Gastroesophageal sphincter (tissue), 4 donors: Measurements from ENCODE around the gene LDAH. TPM values are rescaled to one million over a fixed set of nuclear protein-coding genes. Genes with fewer than 3 reads are reported as not detected.
A peak's percentile ranks its signal among the peaks of the same experiment; 100 is the strongest.

Experiments
- ATAC-seq: fragments of 150-250 bp; one replicate; pipeline ENCODE4 v1.9.1; 2016; ENCODE audit warnings: mild to moderate bottlenecking, moderate library complexity
- H3K27ac ChIP-seq, 4 donors: fragments of 200-600 bp; sonication (generic) in 3 of 4; 1 replicate in 3 of 4; 2 replicates in 1 of 4; pipeline ENCODE4 v1.5.1; 2016 to 2019
- H3K27me3 ChIP-seq: fragments of 200-600 bp; sonication (generic); one replicate; pipeline ENCODE4 v1.5.1; 2019
- H3K36me3 ChIP-seq, 2 donors: fragments of 200-600 bp; sonication (generic); one replicate each; pipeline ENCODE4 v1.5.1; 2019; ENCODE audit warnings: control low read depth in 1 of 2
- H3K4me1 ChIP-seq, 3 donors: fragments of 200-600 bp; sonication (generic); 1 replicate in 2 of 3; 2 replicates in 1 of 3; pipeline ENCODE4 v1.5.1; 2016 to 2019; ENCODE audit warnings: control low read depth in 2 of 3
- H3K4me3 ChIP-seq, 2 donors: fragments of 200-600 bp; sonication (generic); one replicate each; pipeline ENCODE4 v1.5.1; 2019; ENCODE audit warnings: mild to moderate bottlenecking in 1 of 2, moderate library complexity in 1 of 2
- H3K9me3 ChIP-seq, 3 donors: fragments of 200-600 bp; sonication (generic); one replicate each; pipeline ENCODE4 v1.5.1; 2017 to 2019; ENCODE audit warnings: control low read depth in 2 of 3
- CTCF ChIP-seq, 4 experiments: fragments of 200-600 bp in 2 of 4; fragments of 450-650 bp in 2 of 4; sonication (generic) in 1 of 4; IDR thresholded peaks; one replicate each; pipeline ENCODE4 v1.5.1; 2017 to 2019; ENCODE audit warnings: antibody characterized with exemption in 4 of 4, mild to moderate bottlenecking in 2 of 4, moderate library complexity in 2 of 4
- EP300 ChIP-seq: sonication (generic); formaldehyde crosslinking; IDR thresholded peaks from one replicate; pipeline ENCODE4 v1.6.1; 2017; ENCODE audit warnings: antibody characterized with exemption, mild to moderate bottlenecking
- POLR2A ChIP-seq, 2 donors: fragments of 450-650 bp; IDR thresholded peaks; one replicate each; pipeline ENCODE4 v1.6.1; 2017; ENCODE audit warnings: antibody characterized with exemption in 2 of 2, mild to moderate bottlenecking in 2 of 2, moderate library complexity in 1 of 2
- POLR2AphosphoS5 ChIP-seq: sonication (generic); formaldehyde crosslinking; IDR thresholded peaks from one replicate; pipeline ENCODE4 v1.6.1; 2017; ENCODE audit warnings: antibody characterized with exemption
- WGBS, 2 donors: methylation state at CpG; one replicate each; pipeline ENCODE4 v1.1.5; 2018; ENCODE audit warnings: low coverage in 1 of 2; 5-methylcytosine and 5-hydroxymethylcytosine counted together
- total RNA-seq, 4 donors: library from RNA; depleted of rRNA; stranded (reverse); fragments of >200 nt; gene quantifications; one replicate each; pipeline ENCODE4 v1.1.0, GENCODE V29; 2016

The LDAH gene
- total RNA-seq, 4 donors from 2014 or later = 10.5 to 19.0 (median 14.5) TPM

- no peak for ATAC-seq
- H3K36me3 ChIP-seq = peaks cover 0 to 34% of the 10 kb centered on the region in 2 donors
- peak overlapping the region in 1 of 2 donors; percentile 96 for H3K4me3 ChIP-seq
- TF ChIP-seq CTCF (IDR thresholded peaks at IDR 0.05) (no peak), EP300 (no peak), POLR2AphosphoS5 (no peak), POLR2A (IDR thresholded peaks at IDR 0.05) (no peak)
- WGBS, 2 donors = 89 to 91% methylated on average over 8 to 9 of the region's 9 CpGs
- H3K27ac ChIP-seq = peak overlapping the region; percentile 93 to 99 (median 98)
- no peaks in the 10 kb centered on the region for H3K27me3 ChIP-seq
- no peaks in the 10 kb centered on the region for H3K9me3 ChIP-seq
- H3K4me1 ChIP-seq = peaks cover 0 to 56% (median 24%) of the 10 kb centered on the region in 3 donors
Measured at GRCh38 chr2:20648831-20649230, 174.1 kb downstream of the LDAH start.

DNA sequence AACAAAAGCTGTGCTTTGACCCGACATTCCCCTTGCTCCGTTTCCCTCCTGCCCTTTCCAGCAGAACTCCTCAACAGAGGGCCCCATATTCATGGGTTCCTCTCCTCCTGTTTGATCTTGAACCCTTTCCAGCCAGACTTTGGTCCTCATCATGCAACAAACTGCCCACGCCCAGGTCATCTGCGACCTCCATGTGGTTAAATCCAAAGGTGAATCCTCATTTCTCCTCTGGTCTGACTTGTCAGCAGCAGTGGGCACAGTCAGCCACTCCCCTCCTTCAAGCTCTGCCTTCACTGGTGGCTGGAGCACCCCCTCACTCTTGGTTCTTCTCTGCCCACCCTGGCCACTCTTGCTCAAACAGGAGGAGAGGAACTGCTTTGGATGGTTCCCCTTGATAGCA, 174.7 kb downstream of the LDAH start:
- Histone ChIP-seq H3K4me1 (peaks cover 0 to 62% (median 24%) of the 10 kb centered on the region in 3 donors), H3K27ac (peak overlapping the region; percentile 93 to 99 (median 98)), H3K9me3 (no peaks in the 10 kb centered on the region), H3K36me3 (peaks cover 0 to 40% of the 10 kb centered on the region in 2 donors), H3K4me3 (no peak overlapping the region), H3K27me3 (no peaks in the 10 kb centered on the region)
- TF ChIP-seq POLR2AphosphoS5 (no peak), POLR2A (IDR thresholded peaks at IDR 0.05) (no peak), CTCF (IDR thresholded peaks at IDR 0.05) (no peak), EP300 (no peak)
- 67 to 89% methylated on average over 1 to 4 of the region's 4 CpGs for WGBS, 2 donors
- no peak for ATAC-seq

GRCh38 chr2:20647738-20648137, 175.2 kb downstream of the LDAH start:
- H3K4me1 ChIP-seq = peaks cover 0 to 67% (median 25%) of the 10 kb centered on the region in 3 donors
- no peak overlapping the region for H3K4me3 ChIP-seq
- TF ChIP-seq CTCF (IDR thresholded peaks at IDR 0.05) = no peak
- no peak for TF ChIP-seq EP300
- TF ChIP-seq POLR2AphosphoS5 = no peak
- TF ChIP-seq POLR2A (IDR thresholded peaks at IDR 0.05) = no peak
- WGBS, 2 donors = 79% methylated on average over 8 of the region's 8 CpGs; no CpG with 5 or more reads in 1 of the 2 donors
- H3K9me3 ChIP-seq = no peaks in the 10 kb centered on the region
- H3K27me3 ChIP-seq = no peaks in the 10 kb centered on the region
- no peak for ATAC-seq
- peaks cover 0 to 45% of the 10 kb centered on the region in 2 donors for H3K36me3 ChIP-seq
- peak overlapping the region in 3 of 4 donors; percentile 98 to 99 (median 99) for H3K27ac ChIP-seq

GRCh38 chr2:20647211-20647610, 175.7 kb downstream of the LDAH start:
- Histone ChIP-seq H3K36me3 (peaks cover 0 to 48% of the 10 kb centered on the region in 2 donors), H3K27me3 (no peaks in the 10 kb centered on the region), H3K9me3 (no peaks in the 10 kb centered on the region), H3K4me3 (no peak overlapping the region), H3K27ac (peak overlapping the region in 3 of 4 donors; percentile 98 to 99 (median 99)), H3K4me1 (peaks cover 0 to 69% (median 30%) of the 10 kb centered on the region in 3 donors)
- TF ChIP-seq CTCF (IDR thresholded peaks at IDR 0.05) = no peak
- no peak for TF ChIP-seq POLR2A (IDR thresholded peaks at IDR 0.05)
- no peak for TF ChIP-seq EP300
- TF ChIP-seq POLR2AphosphoS5 = no peak
- WGBS, 2 donors = 93% methylated on average over 3 of the region's 3 CpGs; no CpG with 5 or more reads in 1 of the 2 donors
- no peak for ATAC-seq

DNA sequence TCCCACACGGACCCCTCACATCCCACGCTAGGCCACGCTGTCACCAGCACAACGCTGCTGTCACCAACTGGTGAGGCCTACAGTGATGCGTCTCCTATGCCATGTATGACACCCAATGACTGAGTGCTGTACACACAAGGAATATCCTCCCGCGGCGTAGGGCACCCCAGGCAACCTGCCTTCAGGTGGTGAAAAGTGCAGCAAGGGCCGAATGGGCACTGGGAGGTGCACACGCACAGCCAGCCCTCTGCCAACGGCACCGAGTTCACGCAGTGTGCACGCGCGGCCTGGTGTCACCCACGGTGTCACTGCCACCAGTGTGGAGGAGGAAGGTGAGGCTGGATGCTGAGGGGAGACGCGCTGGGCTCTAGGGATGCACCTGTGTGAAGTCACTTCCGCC, 176.5 kb downstream of the LDAH start:
- no peaks in the 10 kb centered on the region for H3K9me3 ChIP-seq
- no peaks in the 10 kb centered on the region for H3K27me3 ChIP-seq
- no peak for ATAC-seq
- 85 to 94% methylated on average over 4 to 6 of the region's 20 CpGs for WGBS, 2 donors
- peaks cover 0 to 50% of the 10 kb centered on the region in 2 donors for H3K36me3 ChIP-seq
- TF ChIP-seq EP300 (no peak), POLR2AphosphoS5 (no peak), CTCF (IDR thresholded peaks at IDR 0.05) (no peak), POLR2A (IDR thresholded peaks at IDR 0.05) (no peak)
- peak overlapping the region in 3 of 4 donors; percentile 98 to 99 (median 99) for H3K27ac ChIP-seq
- H3K4me3 ChIP-seq = no peak overlapping the region
- peaks cover 0 to 69% (median 34%) of the 10 kb centered on the region in 3 donors for H3K4me1 ChIP-seq
